NCI-H446 treated with DMSO at 0.1 percent for 48 hours (cell line): ENCODE data around the gene LTBP2.

Experiments used
- DNase-seq: peaks from one replicate; lab custom pipeline; 2025; lab: John Stamatoyannopoulos, UW

The LTBP2 gene

DNA sequence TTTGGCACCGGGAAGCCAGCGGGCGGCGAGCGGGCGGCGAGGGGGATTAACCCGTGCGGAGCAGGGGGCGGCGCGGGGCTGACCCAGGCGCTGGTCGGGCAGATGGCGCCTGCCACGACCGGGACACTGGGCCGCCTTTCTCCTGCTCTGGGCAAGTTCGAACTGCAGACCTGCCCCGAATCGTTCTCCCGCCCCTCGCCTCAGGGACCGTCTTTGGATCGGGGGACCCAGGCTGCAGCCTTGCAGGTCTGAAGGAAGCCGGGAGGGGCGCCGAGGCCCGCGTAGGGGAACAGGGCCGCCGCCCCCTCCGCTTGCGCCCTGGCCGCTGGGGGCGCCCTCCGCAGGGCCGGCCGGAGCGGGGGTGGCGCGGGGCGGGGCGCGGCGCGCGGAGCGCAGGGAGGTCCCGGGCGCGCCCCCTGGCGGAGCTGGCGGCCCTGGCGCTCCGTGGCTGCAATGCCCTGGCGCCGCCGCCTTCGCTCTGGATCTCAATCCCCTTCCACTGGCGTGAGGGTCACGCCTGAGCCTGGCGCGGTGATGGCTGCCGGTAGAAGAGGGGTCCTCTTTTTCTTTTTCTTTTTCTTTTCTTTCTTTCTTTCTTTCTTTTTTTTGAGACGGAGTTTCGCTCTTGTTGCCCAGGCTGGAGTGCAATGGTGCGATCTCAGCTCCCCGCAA, 449 bp upstream of the LTBP2 start:
- DNase-seq, result peak; percentile 29

DNA sequence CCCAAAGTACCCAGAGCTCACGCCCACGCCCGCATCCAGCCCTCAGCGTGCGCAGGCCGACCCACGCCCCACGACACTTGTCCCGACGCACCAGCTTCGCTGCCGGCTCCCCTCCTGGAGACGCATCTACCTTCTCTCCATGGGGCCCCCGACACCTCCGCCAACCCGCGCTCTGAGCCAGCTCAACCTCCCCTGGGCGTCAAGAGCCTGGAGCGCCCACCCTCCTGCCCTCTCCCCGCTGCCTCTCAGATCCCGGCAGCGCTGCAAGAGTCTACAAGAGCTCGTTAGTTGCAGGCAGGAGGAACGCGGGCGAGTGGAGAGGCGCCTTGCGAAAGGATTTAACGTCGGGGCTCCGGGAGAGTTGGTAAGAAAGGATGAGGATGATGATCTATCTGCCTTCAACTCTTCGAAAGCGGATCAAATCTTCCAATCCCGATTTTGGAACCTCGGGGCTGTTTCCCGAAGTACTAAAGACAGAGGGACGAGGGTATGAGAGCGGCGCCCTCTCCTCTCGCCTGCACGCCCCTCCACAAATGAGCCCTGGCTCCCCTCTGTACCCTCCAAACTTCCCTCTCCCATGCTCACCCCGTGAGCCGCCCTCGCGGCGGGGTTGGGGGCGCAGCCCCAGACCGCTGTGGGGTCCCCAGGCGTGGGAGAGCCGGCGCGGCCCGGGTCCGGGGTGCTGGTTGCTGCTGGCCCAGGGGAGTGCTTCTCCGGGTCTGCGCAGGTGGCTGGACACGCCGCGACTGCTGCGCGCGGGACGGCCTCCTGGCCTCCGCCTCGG, 979 bp downstream of the LTBP2 start:
- DNase-seq, result no peak

DNA sequence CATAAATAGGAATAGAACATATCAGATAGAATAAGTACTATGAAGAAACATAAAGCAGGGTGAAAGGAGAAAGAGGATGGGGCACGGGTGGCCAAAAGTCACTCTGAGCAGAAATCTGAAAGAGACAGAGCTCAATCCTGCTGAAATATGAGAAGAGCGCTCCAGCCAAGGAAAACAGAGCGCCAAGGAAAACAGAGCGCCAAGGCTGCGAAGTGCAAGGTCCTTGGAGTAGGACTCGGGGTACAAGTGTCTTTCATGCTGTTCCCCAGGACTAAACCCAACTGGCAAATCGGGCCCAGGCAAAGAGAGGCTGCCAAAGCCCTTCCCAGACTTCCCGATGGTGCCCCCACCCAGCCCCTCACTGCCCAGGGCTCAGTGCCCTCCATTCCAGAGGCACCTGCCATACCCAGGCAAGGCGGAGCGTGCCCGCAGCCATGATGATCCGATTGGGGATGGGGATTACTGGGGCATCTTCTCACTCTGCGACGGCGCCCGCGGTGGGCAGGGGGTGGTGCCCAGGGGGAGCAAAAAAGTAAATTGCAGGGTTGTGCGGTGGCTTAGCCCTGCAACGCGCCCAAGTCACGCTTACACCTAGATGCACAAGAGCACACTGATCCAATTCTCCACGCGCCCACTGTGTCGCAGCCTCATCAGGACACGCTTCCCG, 1.7 kb downstream of the LTBP2 start:
- DNase-seq, result no peak

DNA sequence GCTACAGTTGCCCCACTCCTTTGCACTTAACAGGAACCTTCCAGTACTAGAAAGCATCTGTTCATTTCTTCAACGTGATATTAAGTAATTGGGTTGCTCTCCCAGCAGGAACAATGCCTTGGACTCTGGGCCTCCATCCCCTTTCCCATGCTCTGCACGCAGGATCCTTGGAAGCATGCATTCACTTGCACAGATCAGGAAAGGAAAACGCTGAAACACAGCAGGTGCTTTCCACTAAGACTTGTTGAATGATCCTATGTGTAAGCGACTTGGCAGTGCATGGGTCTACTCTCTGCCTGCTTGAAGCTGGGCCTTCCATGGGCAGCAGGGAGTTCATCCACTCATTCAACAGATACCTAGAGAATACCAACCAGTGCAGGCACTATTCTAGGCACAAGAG, 2.3 kb downstream of the LTBP2 start:
- DNase-seq, result no peak

DNA sequence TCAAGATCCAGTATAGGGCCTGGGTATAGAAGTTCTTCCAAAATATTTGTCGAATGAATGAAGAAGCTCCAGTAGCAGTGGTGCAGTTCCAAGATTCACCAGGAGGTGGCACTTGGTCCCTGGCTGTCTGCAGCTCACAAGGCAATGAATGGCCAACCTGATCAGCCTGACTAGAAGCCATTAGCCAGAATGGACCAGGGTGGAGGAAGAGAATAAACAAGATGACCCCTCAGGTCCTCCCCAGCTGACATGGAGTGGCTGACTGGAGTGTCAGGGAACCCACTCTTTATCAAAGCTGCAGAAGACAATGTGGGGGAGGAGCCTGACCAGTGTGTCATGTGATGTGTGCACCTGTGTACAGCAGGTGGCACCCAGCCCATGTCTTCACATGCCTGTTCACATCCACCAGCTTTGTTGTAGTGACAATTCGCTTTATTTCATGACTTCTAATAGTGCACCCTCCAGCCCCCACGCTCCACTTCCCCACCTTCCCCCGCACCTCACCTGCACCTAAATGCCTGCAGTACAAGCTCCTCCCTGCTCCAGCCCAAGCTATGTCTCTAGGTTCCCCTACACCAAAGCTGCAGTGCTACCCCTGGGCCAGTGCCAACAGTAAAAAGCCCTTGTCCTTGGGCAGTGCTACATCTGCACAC, 3.0 kb downstream of the LTBP2 start:
- DNase-seq, result peak; percentile 38

DNA sequence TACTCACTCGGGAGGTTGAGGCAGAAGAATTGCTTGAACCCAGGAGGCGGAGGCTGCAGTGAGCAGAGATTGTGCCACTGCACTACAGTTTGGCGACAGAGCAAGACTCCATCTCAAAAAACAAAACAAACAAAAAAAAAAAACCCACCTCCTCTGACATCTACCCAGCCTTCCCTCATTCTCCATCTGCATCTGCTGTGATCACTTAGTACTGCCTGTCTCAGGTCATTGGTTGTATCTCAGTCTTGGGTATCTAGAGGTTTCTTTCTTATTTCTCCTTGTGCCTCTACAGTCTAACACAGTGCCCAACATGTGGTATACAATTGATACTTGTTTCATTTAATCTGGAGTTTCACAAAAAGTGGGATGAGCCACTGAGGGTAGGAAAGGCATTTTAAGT, 5.3 kb downstream of the LTBP2 start:
- DNase-seq, result no peak

DNA sequence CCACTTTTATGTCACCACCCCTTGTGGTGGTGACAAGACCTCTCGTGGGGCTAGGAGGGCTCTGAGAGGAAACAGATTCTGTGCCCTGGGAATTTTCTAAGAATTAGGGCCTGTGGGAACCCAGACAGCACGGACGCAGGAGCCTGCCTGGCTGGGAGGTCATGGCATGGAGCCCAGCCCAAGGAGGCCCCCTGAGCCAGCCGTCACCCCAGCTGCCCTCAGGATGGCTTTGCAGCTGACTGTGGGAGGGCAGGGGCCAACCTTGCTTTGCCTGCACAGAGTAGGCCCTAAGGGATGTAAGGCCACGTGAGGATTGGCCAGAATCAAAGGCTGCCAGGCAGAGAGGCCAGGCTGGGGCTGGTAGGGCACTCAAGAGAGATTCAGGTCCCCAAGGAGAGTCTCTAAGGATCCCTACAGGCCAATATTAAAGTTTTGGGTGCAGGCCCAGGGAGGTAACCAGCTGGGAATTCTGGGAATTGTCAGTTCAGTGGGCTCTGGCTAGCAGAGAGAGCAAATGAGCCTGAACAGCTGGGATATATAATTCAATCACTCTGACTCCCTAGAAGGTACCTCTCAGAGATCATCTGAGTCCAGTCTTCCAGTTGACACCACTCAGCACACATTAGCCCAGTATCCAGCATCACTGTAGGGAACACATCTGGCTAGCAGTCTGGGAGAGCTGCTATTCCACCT, 6.4 kb downstream of the LTBP2 start:
- DNase-seq, result no peak

DNA sequence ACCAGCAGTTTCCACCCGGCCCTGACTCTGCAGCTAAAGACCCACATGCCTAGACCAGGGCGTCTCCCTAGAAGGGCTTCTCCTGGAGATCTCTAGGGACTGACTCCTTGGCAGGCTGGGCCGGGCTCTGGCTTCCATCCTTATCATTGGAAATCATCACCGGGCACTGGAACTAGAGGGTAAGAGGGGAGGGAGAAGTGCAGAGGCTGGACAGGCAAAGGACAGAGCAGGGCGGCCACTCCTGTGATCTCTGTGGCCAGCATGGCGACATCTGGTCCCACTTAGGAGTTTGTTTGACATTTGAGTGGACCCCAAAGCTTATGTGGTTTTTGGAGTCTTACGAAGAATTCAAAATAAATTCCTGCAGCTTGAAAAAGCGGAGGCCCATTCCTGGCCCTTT, 7.1 kb downstream of the LTBP2 start:
- DNase-seq, result no peak

DNA sequence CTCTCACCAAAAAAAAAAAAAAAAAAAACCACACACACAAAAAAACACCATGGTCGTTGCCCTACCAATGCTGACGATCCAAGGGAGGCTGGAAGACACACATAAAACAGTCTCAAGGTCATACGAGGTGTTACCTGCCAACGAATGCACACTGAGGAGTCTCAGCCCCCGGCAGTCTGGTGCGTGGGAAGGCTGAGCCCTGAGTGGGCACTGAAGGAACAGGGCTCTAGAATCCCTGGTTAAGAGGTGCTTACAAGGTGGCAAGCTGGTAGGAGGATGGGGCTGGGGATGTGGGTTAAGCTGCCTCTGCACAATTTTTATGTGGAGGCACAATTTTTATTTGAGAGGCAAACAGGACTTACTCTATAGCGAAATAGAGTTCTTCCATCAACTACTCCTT, 7.9 kb downstream of the LTBP2 start:
- no peak for DNase-seq

DNA sequence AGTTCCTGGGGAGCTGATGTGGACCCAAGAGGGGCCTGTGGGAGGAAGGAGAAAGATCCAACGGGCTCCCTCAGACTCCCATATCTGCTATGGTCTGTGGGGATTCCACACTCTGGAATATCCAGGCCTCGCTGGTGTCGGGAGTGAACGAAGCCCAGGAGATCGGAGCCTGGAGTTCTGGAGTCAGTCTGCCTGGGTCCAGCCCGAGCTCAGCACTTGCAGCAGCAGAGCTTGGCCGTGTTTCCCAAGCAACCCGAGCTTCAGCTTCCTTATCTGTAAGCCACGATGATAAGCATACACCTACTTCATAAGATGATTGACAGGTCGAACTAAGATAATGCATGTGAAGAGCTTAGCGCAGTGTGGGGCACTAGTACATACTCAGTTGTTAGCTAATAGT, 10.1 kb downstream of the LTBP2 start:
- no peak for DNase-seq

DNA sequence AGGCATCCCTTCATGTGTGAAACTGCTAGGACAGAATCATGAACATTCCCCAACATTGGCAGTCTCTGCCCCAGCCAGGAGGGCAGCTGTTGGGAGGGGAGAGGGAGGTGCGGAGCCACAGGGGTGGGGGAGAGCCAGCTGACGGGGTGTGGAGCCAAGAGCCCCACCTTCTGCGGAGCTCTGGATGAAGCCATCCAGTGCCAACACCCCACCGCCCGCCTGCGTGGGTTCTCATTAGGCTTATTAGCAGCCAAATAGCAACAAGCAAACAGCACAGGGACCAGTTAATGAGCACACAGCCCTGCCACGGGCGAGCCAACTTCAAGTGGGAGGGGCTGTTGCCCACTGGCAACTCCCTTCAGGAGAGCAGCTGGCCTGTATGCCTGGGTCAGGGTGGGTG, 12.1 kb downstream of the LTBP2 start:
- DNase-seq, result peak; percentile 58

DNA sequence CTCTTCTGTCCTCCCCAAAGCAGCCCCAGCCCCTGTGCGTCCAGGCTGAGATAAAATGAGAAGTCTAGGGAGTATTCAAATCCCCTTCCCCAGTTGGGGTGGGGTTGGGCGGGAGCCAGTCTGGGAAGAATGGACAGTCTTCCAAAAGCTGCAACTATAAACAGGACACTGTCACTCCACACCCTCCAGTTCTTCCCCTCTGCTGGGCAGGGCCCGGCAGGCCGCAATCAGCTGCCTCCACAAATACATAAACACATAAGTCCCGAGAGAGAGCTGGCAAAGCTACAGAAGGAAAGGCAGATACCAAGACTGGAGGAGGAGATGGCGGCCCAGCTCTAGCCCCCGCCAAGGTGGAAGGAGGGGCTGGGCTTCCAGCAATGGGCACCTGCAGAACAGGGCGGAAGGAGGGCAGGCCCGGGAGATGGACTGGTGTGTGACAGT, 12.7 kb downstream of the LTBP2 start:
- DNase-seq, result peak; percentile 30

DNA sequence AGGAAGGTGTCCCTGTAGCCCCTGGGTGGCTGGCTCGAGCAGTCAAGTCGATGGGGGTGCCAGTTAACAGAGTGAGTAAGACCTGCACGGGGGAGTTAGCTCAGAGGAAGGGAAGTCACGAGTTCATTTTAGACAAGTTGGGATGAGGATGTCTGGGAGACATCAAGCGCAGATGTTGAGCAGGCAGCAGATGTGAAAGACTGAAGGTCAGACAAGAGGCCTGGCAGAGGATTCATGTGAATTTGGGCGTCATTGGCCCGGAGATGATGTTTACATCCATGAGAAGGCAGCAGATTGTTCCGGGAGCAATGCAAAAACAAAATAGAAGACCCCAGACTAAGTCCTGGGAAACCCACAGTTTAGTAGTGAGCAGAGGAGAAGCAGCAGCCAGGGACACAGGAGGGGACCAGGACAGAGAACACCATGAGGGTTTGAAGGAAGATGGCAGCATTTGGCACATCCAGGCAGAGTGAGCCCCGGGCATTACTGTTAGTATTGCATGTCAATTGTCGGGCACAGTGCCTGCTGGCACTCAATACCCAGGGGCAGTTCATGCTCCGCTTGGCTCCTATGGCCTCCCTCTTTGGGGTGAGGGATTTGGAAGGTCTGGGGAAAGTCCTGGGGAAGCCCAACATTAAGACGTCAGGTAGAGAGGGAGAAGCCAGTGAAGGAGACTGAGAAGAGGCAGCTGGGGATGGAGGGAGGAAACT, 15.1 kb downstream of the LTBP2 start:
- DNase-seq, result peak; percentile 27

DNA sequence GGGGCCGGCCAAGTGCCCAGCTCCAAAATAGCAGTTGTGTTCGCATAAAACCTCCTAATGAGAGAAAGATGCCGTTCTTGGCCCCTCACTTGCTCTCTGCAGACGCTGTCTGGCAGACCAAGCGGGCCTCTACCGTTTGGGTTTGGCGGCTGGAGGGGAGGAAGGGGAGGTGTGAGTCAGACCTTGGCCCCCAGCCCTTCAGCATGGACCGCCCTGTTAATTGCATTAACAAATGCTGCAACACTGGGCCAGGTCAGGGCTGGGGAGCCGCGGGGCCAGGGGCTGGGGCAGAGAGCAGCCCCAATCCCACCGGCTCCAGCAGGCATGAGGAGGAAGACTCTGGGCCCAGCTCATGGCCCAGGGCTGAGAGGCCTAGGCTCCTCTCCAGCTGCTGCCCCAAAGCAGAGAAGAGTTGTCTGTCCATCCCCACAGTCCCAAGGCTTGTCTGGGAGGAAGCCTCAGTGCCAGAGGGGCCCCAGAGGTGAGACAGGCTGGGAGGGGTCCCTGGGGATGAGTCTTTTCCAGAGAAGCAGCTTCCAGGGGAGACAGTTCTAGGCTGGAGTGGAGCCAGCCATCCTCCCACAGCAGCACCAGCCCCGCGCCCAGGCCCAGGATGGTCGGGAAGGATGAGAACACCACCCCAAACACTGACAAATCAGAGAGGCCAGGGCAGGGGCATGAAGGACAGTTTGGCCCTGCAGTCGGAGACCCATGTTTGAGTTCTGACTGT, 16.9 kb downstream of the LTBP2 start:
- DNase-seq, result peak; percentile 82

DNA sequence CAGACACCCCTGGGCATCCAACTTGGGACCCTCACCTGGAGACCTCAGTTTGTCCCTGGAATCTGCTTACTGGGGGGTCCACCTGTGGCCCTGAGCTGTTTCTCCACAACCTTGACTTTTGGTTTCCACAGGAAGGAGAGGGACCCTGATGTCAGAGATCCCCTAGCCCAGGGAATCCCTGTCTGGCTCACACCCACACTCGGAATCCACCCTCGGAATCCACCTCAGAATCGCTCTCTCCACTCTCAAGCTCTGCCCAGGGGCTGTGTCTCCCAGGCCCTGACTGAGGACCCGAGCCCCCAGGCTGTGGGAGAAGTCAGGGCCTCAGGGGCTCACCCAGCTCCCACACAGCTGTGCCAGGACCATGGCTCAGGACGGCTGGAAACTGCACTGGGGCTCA, 17.4 kb downstream of the LTBP2 start:
- no peak for DNase-seq

DNA sequence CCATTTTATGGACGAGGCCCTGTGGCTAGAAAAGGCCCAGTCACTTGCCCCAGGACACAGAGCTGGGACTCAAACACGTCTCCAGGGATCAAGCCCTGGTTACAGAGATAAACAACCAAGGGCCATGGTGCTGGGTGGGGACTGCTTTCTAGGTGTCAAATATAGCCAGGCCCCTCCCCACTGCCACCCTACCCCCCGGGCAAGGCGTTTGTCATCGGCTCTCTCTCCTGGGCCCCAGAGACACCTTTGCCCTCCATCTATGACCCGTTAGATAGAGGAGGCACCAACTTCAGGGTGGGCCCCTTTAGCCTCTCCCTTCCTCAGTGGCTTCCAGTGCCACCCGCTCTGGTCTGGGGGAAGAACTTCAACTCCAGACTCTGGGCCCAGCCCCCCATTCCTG, 18.0 kb downstream of the LTBP2 start:
- DNase-seq, result no peak

DNA sequence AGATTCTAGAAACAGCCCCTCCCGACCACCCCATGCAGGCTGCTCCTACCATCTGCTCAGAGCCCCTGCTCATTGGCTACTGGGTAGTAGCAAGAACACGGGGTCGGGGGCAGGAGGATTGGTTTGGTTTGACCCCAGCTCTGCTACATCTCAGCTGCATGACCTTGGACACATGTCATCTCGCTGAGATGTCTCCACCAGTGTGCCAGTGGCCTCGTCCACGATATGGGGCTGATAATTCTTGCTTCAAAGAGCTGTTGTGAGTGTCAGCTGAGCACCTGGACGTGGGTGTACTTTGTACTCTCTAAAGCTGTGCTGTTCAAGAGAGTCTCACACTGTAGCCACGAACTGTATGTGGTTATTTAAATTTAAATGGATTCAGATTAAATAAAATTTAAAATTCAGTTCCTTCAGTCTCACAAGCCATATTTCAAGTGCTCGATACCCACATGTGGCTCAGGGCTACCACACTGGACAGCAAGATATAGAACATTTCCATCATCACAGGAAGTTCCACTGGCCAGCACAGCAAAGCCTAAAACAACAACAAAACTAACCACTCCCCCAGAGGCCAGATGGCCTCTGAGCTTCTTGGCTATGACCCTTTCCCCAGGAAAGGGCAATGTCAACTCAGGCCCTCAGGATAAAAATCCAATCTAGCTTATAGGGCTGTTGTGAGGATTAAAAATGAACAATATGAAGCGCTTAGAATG, 18.6 kb downstream of the LTBP2 start:
- DNase-seq, result no peak

DNA sequence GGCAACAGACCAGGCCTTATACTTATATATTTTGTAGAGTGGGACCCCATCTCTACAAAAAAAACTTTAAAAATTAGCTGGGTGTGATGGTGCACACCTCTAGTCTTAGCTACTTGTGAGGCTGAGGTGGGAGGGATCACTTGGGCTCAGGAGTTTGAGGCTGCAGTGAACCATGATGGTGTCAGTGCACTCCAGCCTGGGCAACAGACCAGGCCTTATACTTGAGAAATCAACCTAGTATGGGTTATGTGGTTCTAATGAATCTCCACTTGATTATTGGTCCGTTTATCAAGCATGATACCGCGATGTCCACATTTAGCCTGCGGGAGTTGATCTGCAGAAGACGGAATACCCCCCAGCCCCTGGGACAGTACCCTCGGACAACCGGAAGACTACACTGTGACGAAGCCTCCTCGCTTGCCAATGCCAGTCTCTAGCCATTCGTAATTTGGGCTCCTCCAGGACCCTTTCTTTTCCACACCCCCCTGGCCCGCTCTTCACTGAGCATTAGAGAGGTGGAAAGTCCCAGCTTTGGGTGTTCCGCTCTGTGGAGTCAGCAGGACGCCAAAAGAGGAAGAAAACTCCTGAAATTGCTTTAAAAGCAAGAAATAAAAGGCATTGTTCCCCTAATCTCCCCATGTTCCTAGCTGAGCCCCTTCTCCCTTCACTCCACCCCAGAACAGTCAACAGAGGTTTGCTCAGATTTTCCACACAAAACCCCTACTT, 19.4 kb downstream of the LTBP2 start:
- no peak for DNase-seq

DNA sequence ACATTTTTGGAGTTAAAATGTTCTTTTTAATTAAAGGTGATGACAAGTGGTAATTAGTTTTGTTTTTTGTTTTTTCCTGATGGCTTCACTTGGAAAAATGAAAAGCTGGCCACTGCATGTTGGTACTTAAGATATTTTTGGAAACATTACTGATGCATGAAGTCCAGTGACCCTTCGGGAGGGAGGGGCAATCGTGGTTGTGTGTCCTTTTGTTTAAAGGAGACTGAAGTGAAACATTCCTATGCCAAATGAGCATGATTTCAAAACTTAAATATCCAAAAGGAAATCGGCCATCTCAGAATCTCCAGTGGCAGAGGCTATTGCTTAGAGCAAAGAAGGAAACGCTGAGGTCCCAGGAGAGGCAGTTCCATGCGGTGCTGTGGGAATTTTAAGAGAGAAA, 20.1 kb downstream of the LTBP2 start:
- no peak for DNase-seq
